Fibroblast of villous mesenchyme (primary cell): Measurements from ENCODE around the gene EHBP1. TPM values are rescaled to one million over a fixed set of nuclear protein-coding genes. Genes with fewer than 3 reads are reported as not detected.
A peak's percentile ranks its signal among the peaks of the same experiment; 100 is the strongest.

ENCODE experiments used
- DNase-seq: peaks from one replicate; pipeline ENCODE4 v3.0.0-alpha.2; 2010; ENCODE audit warnings: low read depth
- H3K4me3 ChIP-seq: 2 replicates; pipeline ENCODE4 v1.5.1; 2011; ENCODE audit warnings: low read depth, mild to moderate bottlenecking, low read length
- total RNA-seq: library from RNA; depleted of rRNA; stranded (reverse); fragments of >200 nt; gene quantifications from 2 replicates; pipeline ENCODE4 v1.2.3, GENCODE V29; 2012
- TF ChIP-seq, protein P1 (sequence below): IDR thresholded peaks from 2 replicates; pipeline ENCODE4 v1.5.1; 2012; ENCODE audit warnings: low read depth, mild to moderate bottlenecking, low read length; ENCODE audit not compliant: insufficient read depth

Gene EHBP1
- total RNA-seq, 1 donor = 140 TPM

DNA sequence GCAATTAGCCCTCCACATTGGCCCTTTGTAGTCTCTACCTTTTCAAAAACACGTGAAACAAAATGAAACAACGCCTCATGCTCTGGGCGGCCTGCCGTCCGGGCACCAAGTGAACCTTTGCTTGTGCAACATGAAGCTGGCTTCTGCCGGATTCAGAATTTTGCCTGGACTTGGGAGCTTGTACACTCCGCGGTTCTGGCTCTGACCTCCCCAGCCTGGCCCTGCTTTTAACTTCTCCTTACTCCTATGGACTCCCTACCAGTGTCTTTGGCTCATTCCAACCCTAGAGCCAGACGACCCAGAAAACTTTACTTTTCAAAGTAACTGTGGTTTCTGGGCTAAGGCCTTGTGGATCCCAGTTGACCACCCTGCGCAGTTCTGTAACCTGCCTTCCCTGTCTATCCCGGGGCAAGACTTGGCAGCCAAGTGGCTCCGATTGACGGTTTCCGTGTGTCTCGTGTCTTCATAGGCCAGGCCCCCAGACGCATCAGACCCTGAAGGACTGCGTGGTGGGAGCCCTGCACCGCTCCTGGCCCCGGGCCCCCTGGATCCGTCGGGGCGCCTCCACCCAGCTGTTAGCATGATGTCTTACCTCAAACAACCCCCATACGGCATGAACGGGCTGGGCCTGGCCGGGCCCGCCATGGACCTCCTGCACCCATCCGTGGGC is 347.0 kb downstream of the EHBP1 start:
- no peak overlapping the region for H3K4me3 ChIP-seq
- DNase-seq = no peak
- TF ChIP-seq, protein P1, sequence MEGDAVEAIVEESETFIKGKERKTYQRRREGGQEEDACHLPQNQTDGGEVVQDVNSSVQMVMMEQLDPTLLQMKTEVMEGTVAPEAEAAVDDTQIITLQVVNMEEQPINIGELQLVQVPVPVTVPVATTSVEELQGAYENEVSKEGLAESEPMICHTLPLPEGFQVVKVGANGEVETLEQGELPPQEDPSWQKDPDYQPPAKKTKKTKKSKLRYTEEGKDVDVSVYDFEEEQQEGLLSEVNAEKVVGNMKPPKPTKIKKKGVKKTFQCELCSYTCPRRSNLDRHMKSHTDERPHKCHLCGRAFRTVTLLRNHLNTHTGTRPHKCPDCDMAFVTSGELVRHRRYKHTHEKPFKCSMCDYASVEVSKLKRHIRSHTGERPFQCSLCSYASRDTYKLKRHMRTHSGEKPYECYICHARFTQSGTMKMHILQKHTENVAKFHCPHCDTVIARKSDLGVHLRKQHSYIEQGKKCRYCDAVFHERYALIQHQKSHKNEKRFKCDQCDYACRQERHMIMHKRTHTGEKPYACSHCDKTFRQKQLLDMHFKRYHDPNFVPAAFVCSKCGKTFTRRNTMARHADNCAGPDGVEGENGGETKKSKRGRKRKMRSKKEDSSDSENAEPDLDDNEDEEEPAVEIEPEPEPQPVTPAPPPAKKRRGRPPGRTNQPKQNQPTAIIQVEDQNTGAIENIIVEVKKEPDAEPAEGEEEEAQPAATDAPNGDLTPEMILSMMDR = no peak

DNA sequence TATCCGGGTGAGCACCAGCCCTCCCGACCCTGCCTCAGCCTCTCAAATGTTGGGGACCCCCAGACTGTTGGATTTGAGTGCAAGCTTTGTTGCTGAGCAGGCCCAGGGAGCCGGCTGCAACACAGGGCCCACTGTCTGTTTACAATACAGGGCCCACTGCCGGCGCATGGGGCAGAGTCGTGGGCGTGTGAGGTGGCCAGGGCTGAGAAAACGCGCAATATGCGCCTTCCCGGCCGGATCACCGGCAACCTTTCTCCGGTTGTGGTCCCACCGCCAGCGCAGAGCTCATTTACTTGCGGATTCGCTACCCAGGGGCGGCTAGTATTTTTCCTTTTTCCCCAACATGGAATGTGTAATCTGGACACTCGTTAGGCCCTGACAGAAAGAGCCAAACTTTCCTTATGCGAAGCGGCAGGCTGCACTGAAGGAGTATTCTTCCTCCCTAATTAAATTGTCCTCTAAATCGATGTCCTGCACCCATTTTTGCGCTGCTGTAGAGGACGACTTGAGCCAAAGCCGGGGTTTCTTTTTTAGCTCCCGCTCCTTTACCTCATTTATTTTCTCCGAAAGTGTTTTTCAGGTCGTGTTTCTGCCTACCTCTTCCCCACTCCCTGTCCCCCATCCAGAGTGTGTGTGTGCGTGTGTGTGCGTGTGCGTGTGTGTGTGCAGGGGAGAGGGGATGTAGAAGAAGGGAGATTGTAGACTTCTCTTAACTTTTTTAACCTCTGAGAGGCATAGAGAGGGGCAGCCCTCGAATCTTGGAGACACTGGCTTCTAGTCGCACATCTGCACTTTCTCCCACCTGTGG is 347.8 kb downstream of the EHBP1 start:
- H3K4me3 ChIP-seq = no peak overlapping the region
- DNase-seq = no peak
- TF ChIP-seq, protein P1 = no peak

DNA sequence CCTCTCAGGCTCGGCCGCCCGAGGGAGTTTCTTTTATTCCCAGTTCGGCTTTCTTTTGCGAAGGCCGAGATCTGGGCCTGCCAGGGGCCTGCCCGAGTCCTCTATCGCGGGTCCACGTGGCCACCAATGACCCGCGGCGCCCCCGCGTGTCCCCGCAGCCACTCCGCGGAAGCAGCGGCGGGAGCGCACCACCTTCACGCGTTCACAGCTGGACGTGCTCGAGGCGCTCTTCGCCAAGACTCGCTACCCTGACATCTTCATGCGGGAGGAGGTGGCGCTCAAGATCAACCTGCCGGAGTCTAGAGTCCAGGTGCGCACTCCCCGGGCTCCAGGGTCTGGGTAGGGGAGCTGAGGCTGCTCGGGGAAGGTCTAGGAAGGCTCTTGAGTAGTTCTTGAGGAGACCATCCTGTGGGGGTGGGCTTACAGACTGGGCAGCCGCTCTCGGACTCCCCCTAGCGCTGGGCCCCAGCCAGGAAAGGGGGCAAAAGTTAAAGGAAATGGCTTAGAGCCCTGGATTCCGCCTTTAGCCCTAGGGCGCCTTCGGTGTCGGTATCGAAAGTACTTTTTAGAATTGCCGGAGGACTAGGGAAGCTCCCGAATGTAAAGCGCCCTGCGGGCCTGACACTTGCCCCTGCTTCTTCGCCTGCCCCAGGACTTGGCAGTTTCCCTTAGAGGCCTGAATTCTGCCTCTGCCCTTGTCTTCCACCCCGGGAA is 348.5 kb downstream of the EHBP1 start:
- DNase-seq = no peak
- TF ChIP-seq, protein P1 = peak; percentile 24
- peak overlapping the region; percentile 18 for H3K4me3 ChIP-seq

DNA sequence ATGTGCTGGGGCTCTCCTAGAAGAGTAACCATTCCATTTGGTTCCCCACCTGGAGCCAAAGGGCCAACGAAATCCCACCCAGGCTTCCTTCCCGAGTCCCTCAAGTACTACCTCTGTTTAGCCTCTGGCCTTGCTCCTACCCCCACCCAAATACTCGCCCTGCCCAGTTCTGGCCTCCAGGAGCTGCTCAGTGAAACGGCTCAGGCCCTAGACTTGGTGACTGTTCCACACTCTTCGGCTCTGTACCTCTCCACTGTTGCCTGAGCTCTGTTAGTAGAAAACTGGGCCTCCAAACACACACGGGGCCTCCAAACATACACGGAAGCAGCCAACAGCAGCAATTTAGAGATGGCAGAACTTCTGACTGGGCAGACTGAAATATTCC is 349.3 kb downstream of the EHBP1 start:
- no peak for DNase-seq
- TF ChIP-seq, protein P1 = no peak
- no peak overlapping the region for H3K4me3 ChIP-seq

DNA sequence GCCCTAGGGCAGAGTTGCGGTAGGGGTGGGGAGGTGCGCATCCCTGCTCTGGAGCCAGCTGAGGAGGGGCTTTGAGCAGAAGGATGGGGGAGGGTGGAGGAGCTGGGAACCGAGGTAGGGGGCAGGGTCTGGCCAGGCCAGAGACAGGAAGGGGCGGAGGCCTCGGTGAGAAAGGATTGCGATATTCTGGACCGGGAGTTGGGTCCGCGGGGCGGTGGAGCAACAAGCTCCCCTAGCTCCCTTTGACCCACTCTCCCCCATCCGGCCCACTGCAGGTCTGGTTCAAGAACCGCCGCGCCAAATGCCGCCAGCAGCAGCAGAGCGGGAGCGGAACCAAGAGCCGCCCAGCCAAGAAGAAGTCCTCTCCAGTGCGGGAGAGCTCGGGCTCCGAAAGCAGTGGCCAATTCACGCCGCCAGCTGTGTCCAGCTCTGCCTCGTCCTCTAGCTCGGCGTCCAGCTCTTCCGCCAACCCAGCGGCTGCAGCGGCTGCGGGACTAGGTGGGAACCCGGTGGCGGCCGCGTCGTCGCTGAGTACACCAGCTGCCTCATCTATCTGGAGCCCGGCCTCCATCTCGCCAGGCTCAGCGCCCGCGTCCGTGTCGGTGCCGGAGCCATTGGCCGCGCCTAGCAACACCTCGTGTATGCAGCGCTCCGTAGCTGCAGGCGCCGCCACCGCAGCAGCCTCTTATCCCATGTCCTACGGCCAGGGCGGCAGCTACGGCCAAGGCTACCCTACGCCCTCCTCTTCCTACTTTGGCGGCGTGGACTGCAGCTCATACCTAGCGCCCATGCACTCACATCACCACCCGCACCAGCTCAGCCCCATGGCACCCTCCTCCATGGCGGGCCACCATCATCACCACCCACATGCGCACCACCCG is 350.0 kb downstream of the EHBP1 start:
- H3K4me3 ChIP-seq = no peak overlapping the region
- TF ChIP-seq, protein P1 = no peak
- DNase-seq = no peak
